ENCODE results near the gene TRIM2. TPM values are rescaled to one million over a fixed set of nuclear protein-coding genes. Genes with fewer than 3 reads are reported as not detected.

Gene TRIM2
- total RNA-seq, 2 donors from 2014 or later = 54.5 to 70.4 TPM

- WGBS = 90% methylated on average over 4 of the region's 4 CpGs
- Histone ChIP-seq H3K4me3 (no peak overlapping the region), H3K4me1 (replicated peaks) (no peaks in the 10 kb centered on the region), H3K9me3 (no peaks in the 10 kb centered on the region), H3K36me3 (no peaks in the 10 kb centered on the region), H3K27me3 (replicated peaks; ENCODE audit: insufficient read depth) (no peaks in the 10 kb centered on the region), H3K27ac (no peak overlapping the region)
- intact Hi-C loops (cut with DNase I) = no loop called here
- no peak for DNase-seq (ENCODE audit: low spot score)
- TF ChIP-seq CTCF (IDR thresholded peaks at IDR 0.05) (no peak), POLR2AphosphoS5 (IDR thresholded peaks at IDR 0.05) (no peak), POLR2A (IDR thresholded peaks at IDR 0.05) (no peak)
These were observed 133.4 kb downstream of the TRIM2 start for GRCh38 chr4:153337686-153338085.

GRCh38 chr4:153341575-153342090, 137.4 kb downstream of the TRIM2 start:
- Histone ChIP-seq H3K36me3 (no peaks in the 10 kb centered on the region), H3K4me1 (replicated peaks) (no peaks in the 10 kb centered on the region), H3K27me3 (replicated peaks; ENCODE audit: insufficient read depth) (no peaks in the 10 kb centered on the region), H3K27ac (no peak overlapping the region), H3K9me3 (no peaks in the 10 kb centered on the region), H3K4me3 (no peak overlapping the region)
- DNase-seq (ENCODE audit: low spot score) = no peak
- 52% methylated on average over 5 of the region's 5 CpGs for WGBS
- no peak for TF ChIP-seq POLR2AphosphoS5 (IDR thresholded peaks at IDR 0.05)
- no peak for TF ChIP-seq POLR2A (IDR thresholded peaks at IDR 0.05)
- TF ChIP-seq CTCF (IDR thresholded peaks at IDR 0.05) = no peak
- intact Hi-C loops (cut with DNase I) = loop anchor here (5.0 to 10.0 kb wide), 3 partner anchors 93 to 973 kb away; no protein-coding TSS in a partner anchor

- WGBS = 86% methylated on average over 6 of the region's 6 CpGs
- no peak for TF ChIP-seq POLR2AphosphoS5 (IDR thresholded peaks at IDR 0.05)
- no peak for TF ChIP-seq CTCF (IDR thresholded peaks at IDR 0.05)
- no peak for TF ChIP-seq POLR2A (IDR thresholded peaks at IDR 0.05)
- intact Hi-C loops (cut with DNase I) = loop anchor here (5.0 to 10.0 kb wide), 3 partner anchors 92 to 972 kb away; no protein-coding TSS in a partner anchor
- no peaks in the 10 kb centered on the region for H3K4me1 ChIP-seq (replicated peaks)
- H3K27me3 ChIP-seq (replicated peaks; ENCODE audit: insufficient read depth) = no peaks in the 10 kb centered on the region
- DNase-seq (ENCODE audit: low spot score) = no peak
- no peaks in the 10 kb centered on the region for H3K36me3 ChIP-seq
- no peak overlapping the region for H3K27ac ChIP-seq
- no peaks in the 10 kb centered on the region for H3K9me3 ChIP-seq
- no peak overlapping the region for H3K4me3 ChIP-seq
These were observed 138.7 kb downstream of the TRIM2 start for GRCh38 chr4:153342751-153343552.

GRCh38 chr4:153344131-153345011, 140.1 kb downstream of the TRIM2 start, which contains the start of gene MND1:
Gene MND1, plus strand, starts transcription at chr4:153344688. Its CDS starts 50 bp downstream, at chr4:153344738.
- Histone ChIP-seq H3K4me1 (replicated peaks) (no peaks in the 10 kb centered on the region), H3K4me3 (peak within 1 kb of the TSS; percentile 68 to 73), H3K9me3 (no peaks in the 10 kb centered on the region), H3K27me3 (replicated peaks; ENCODE audit: insufficient read depth) (no peaks in the 10 kb centered on the region), H3K36me3 (no peaks in the 10 kb centered on the region), H3K27ac (peak within 1 kb of the TSS in 1 of 2 donors; percentile 55)
- TF ChIP-seq POLR2A (IDR thresholded peaks at IDR 0.05) (peak; percentile 16), POLR2AphosphoS5 (IDR thresholded peaks at IDR 0.05) (no peak), CTCF (IDR thresholded peaks at IDR 0.05) (peak; percentile 75 to 91 (median 83))
- DNase-seq (ENCODE audit: low spot score) = peak; percentile 77
- 1% methylated on average over 75 of the region's 86 CpGs for WGBS
- intact Hi-C loops (cut with DNase I) = loop anchor here (2.0 to 10.0 kb wide), 5 partner anchors 90 to 970 kb away; partner anchors contain the start of gene TMEM131L

Measured in prostate gland (tissue), 2 donors.